H1 (cell line): ENCODE results near the gene POU2F1. TPM values are rescaled to one million over a fixed set of nuclear protein-coding genes. Genes with fewer than 3 reads are reported as not detected.

ENCODE experiments used
- ATF2 ChIP-seq: IDR thresholded peaks from 2 replicates; pipeline ENCODE4 v1.6.1; 2012; ENCODE audit warnings: low read length, inconsistent platforms
- CHD2 ChIP-seq: IDR thresholded peaks from 2 replicates; pipeline ENCODE4 v1.6.1; 2012; ENCODE audit warnings: low read length, improper control_type of control experiment
- HDAC2 ChIP-seq, 2 experiments: fragments of 300-600 bp in 1 of 2; sonication (generic) in 1 of 2; IDR thresholded peaks; 2 replicates each; pipeline ENCODE4 v1.6.1; 2011 to 2012; ENCODE audit warnings: low read depth in 2 of 2, low read length in 2 of 2, mild to moderate bottlenecking in 2 of 2, moderate library complexity in 2 of 2, borderline replicate concordance in 1 of 2, inconsistent platforms in 1 of 2
- NANOG ChIP-seq: IDR thresholded peaks from 2 replicates; pipeline ENCODE4 v1.6.1; 2011; ENCODE audit warnings: low read length, low read depth, mild to moderate bottlenecking, inconsistent platforms; ENCODE audit not compliant: insufficient read depth, poor library complexity, severe bottlenecking
- POLR2A ChIP-seq, 2 experiments: IDR thresholded peaks; 1 replicate in 1 of 2; 2 replicates in 1 of 2; pipeline ENCODE4 v1.6.1; 2011; ENCODE audit warnings: low read depth in 2 of 2, low read length in 2 of 2, mild to moderate bottlenecking in 2 of 2; ENCODE audit errors: control extremely low read depth in 1 of 2
- RAD21 ChIP-seq, 2 experiments: IDR thresholded peaks in 1 of 2; conservative IDR thresholded peaks in 1 of 2; 2 replicates each; pipeline ENCODE4 v1.6.1; 2011; ENCODE audit warnings: low read depth in 2 of 2, low read length in 2 of 2, improper control_type of control experiment in 1 of 2, inconsistent platforms in 1 of 2, mild to moderate bottlenecking in 1 of 2, moderate library complexity in 1 of 2
- polyA plus RNA-seq, 7 experiments: library from polyadenylated mRNA; depleted of rRNA in 3 of 7; stranded (reverse) in 5 of 7; unstranded in 2 of 7; fragments of >200 nt in 5 of 7; fragments of 200-250 nt in 2 of 7; gene quantifications; 1 replicate in 5 of 7; 2 replicates in 1 of 7; 4 replicates in 1 of 7; pipeline versions ENCODE4 v1.2.1 to v1.2.3, GENCODE V29; 2011 to 2013; ENCODE audit warnings: missing spikeins in 2 of 7, mixed read lengths in 2 of 7
- total RNA-seq: library from RNA; stranded (reverse); fragmentation: NEBNext Ultra II Directional; extraction: Animal tissue kit (Norgen Biotek cat#: 25700); gene quantifications from 2 replicates; pipeline ENCODE4 v1.2.1, GENCODE V29; 2021

The POU2F1 gene
- total and polyA plus RNA-seq, 2 of the 8 experiments (the other 6 are each of a cell fraction or from before 2014, with no cell fraction given) = 37.0 to 57.2 TPM

- TF ChIP-seq RAD21 (IDR thresholded peaks at IDR 0.05 in 1 of 2, conservative IDR thresholded peaks at IDR 0.05 in 1 of 2; ENCODE audit: low read depth in 2 of 2, low read length in 2 of 2) = peak; percentile 16 to 31; a peak in 2 of 4 replicates
- TF ChIP-seq CHD2 = no peak
- TF ChIP-seq POLR2A (IDR thresholded peaks at IDR 0.05; ENCODE audit: control extremely low read depth in 1 of 2, low read depth in 2 of 2, low read length in 2 of 2) = no peak
- TF ChIP-seq ATF2 = no peak
- no peak for TF ChIP-seq HDAC2 (IDR thresholded peaks at IDR 0.05; ENCODE audit: borderline replicate concordance in 1 of 2, low read depth in 2 of 2, low read length in 2 of 2)
- TF ChIP-seq NANOG = no peak
- TF ChIP-seq, all 59 proteins: peak for 2
These were observed 153.3 kb downstream of the POU2F1 start (continued) for GRCh38 chr1:167373986-167374385.
